ENCODE results near the gene BPHL. TPM values are rescaled to one million over a fixed set of nuclear protein-coding genes. Genes with fewer than 3 reads are reported as not detected.
"Not testable (repeated sequence)": the region's sequence is repeated elsewhere in the genome, so short reads cannot be mapped to it uniquely, and the experiment has no call there.

The BPHL gene
- total RNA-seq, 1 experiment from 2014 or later, result 48.7 TPM

- not testable (repeated sequence) for H2BK12ac ChIP-seq (ENCODE audit: insufficient read length, low read depth, low read length); H3K9me3 Mint-ChIP-seq; H3K36me3 Mint-ChIP-seq (ENCODE audit: insufficient read depth in 1 of 3, low read depth in 3 of 3); H2BK5ac ChIP-seq (ENCODE audit: insufficient read length, low read length); H2BK20ac ChIP-seq (ENCODE audit: low read depth, low read length, poor library complexity, severe bottlenecking); DNase-seq; H3K79me2 ChIP-seq (ENCODE audit: insufficient read depth, low read length); H3K18ac ChIP-seq (ENCODE audit: insufficient read length, low read depth, low read length); H2AK5ac ChIP-seq (ENCODE audit: insufficient read length, low read length); H3K9ac ChIP-seq (ENCODE audit: extremely low read depth, insufficient read length, low read length); H3K14ac ChIP-seq (ENCODE audit: insufficient read depth, low read length); H3K27ac ChIP-seq (ENCODE audit: insufficient read length, low read depth, low read length); H3K4ac ChIP-seq (ENCODE audit: low read depth, low read length); H2AFZ ChIP-seq (ENCODE audit: low read length); H3K27me3 Mint-ChIP-seq (ENCODE audit: low read depth); H2BK120ac ChIP-seq (ENCODE audit: low read depth, low read length, poor library complexity, severe bottlenecking); H4K5ac ChIP-seq (ENCODE audit: insufficient read length, low read depth, low read length); H2BK15ac ChIP-seq (ENCODE audit: low read depth, low read length); H4K8ac ChIP-seq (replicated peaks; ENCODE audit: insufficient read length, low read depth, low read length); H3K9me3 ChIP-seq (ENCODE audit: control insufficient read depth, low read depth, low read length); H3K79me1 ChIP-seq (ENCODE audit: insufficient read depth, low read depth, low read length, poor library complexity, severe bottlenecking); H3K56ac ChIP-seq (ENCODE audit: insufficient read length, low read depth, low read length); H3K27me3 ChIP-seq (ENCODE audit: insufficient read depth, low read length); H3T11ph ChIP-seq (ENCODE audit: low read length); H4K20me1 ChIP-seq (ENCODE audit: control insufficient read depth, insufficient read depth, insufficient read length); H4K91ac ChIP-seq (ENCODE audit: insufficient read length, low read depth, low read length); H3K23ac ChIP-seq (ENCODE audit: insufficient read length, low read depth, low read length); H3K4me2 ChIP-seq (ENCODE audit: insufficient read depth, insufficient read length, low read length); H3K23me2 ChIP-seq (ENCODE audit: insufficient read length, low read depth, low read length, poor library complexity, severe bottlenecking)
- peaks cover 16% of the 10 kb centered on the region for H3K4me1 ChIP-seq (ENCODE audit: insufficient read depth, low read length)
- Mint-ChIP-seq H3K4me1 (peaks cover 21 to 51% of the 10 kb centered on the region in 2 experiments), H3K27ac (peak overlapping the region in 2 of 3 experiments; percentile 27 to 81; a peak in 4 of 7 replicates), H3K4me3 (0 out of 5 replicates have a peak overlapping the region, but pooled peaks of 1 of the 2 experiments have one; percentile 33)
- no CpG with 5 or more reads among the region's 10 CpGs for WGBS (ENCODE audit: extremely low coverage, insufficient read length, low lambda C conversion rate)
These were observed 49.5 kb downstream of the BPHL start for GRCh38 chr6:3168046-3168445.

GRCh38 chr6:3170676-3171075 lies 52.2 kb downstream of the BPHL start:
- WGBS (ENCODE audit: extremely low coverage, insufficient read length, low lambda C conversion rate), result no CpG with 5 or more reads among the region's 24 CpGs
- H3K27ac ChIP-seq (ENCODE audit: insufficient read length, low read depth, low read length); H4K8ac ChIP-seq (replicated peaks; ENCODE audit: insufficient read length, low read depth, low read length); H3K9me3 Mint-ChIP-seq; H2AFZ ChIP-seq (ENCODE audit: low read length); H3K56ac ChIP-seq (ENCODE audit: insufficient read length, low read depth, low read length); H4K5ac ChIP-seq (ENCODE audit: insufficient read length, low read depth, low read length); H3K23me2 ChIP-seq (ENCODE audit: insufficient read length, low read depth, low read length, poor library complexity, severe bottlenecking); H3K4me3 Mint-ChIP-seq; H4K20me1 ChIP-seq (ENCODE audit: control insufficient read depth, insufficient read depth, insufficient read length); H2BK5ac ChIP-seq (ENCODE audit: insufficient read length, low read length); H3K4me1 ChIP-seq (ENCODE audit: insufficient read depth, low read length); H3K4ac ChIP-seq (ENCODE audit: low read depth, low read length); H2BK20ac ChIP-seq (ENCODE audit: low read depth, low read length, poor library complexity, severe bottlenecking); H3K79me1 ChIP-seq (ENCODE audit: insufficient read depth, low read depth, low read length, poor library complexity, severe bottlenecking); H2BK120ac ChIP-seq (ENCODE audit: low read depth, low read length, poor library complexity, severe bottlenecking); DNase-seq; H3K18ac ChIP-seq (ENCODE audit: insufficient read length, low read depth, low read length); H3K79me2 ChIP-seq (ENCODE audit: insufficient read depth, low read length); H3K4me2 ChIP-seq (ENCODE audit: insufficient read depth, insufficient read length, low read length); H2AK5ac ChIP-seq (ENCODE audit: insufficient read length, low read length); H3K23ac ChIP-seq (ENCODE audit: insufficient read length, low read depth, low read length); H3T11ph ChIP-seq (ENCODE audit: low read length); H3K9ac ChIP-seq (ENCODE audit: extremely low read depth, insufficient read length, low read length); H3K27me3 Mint-ChIP-seq (ENCODE audit: low read depth); H2BK12ac ChIP-seq (ENCODE audit: insufficient read length, low read depth, low read length); H2BK15ac ChIP-seq (ENCODE audit: low read depth, low read length); H3K9me3 ChIP-seq (ENCODE audit: control insufficient read depth, low read depth, low read length); H3K27ac Mint-ChIP-seq; H3K36me3 Mint-ChIP-seq (ENCODE audit: insufficient read depth in 1 of 3, low read depth in 3 of 3); H3K14ac ChIP-seq (ENCODE audit: insufficient read depth, low read length); H3K27me3 ChIP-seq (ENCODE audit: insufficient read depth, low read length); H4K91ac ChIP-seq (ENCODE audit: insufficient read length, low read depth, low read length): not testable (repeated sequence)
- H3K4me1 Mint-ChIP-seq, result peaks cover 31 to 42% of the 10 kb centered on the region in 2 experiments

Data from H9 (cell line).